PFSK-1 (cell line): ENCODE results near the gene ZNF157.

Experiments used
- REST ChIP-seq, 2 experiments: IDR thresholded peaks; 2 replicates each; pipeline versions ENCODE4 v1.6.1 to v1.8.0; 2011 to 2012; ENCODE audit warnings: low read depth in 2 of 2, low read length in 2 of 2, control low read depth in 1 of 2, inconsistent platforms in 1 of 2, mild to moderate bottlenecking in 1 of 2, moderate library complexity in 1 of 2; ENCODE audit not compliant: insufficient read depth in 1 of 2
- SIN3A ChIP-seq: IDR thresholded peaks from 2 replicates; pipeline ENCODE4 v1.6.1; 2012; ENCODE audit warnings: mild to moderate bottlenecking, low read length, moderate library complexity, borderline replicate concordance; ENCODE audit not compliant: insufficient read depth
- TAF1 ChIP-seq: IDR thresholded peaks from 2 replicates; pipeline ENCODE4 v1.6.1; 2012; ENCODE audit warnings: low read length, control low read depth, borderline replicate concordance; ENCODE audit not compliant: insufficient read depth

- TF ChIP-seq TAF1, result no peak
- TF ChIP-seq SIN3A, result no peak
- no peak for TF ChIP-seq REST (IDR thresholded peaks at IDR 0.05; ENCODE audit: insufficient read depth in 1 of 2, low read depth in 2 of 2, low read length in 2 of 2)
These were observed 42.5 kb upstream of the ZNF157 start for GRCh38 chrX:47327902-47328301.
